PC-3 (cell line): ENCODE measurements around the gene PDZD7. TPM values are rescaled to one million over a fixed set of nuclear protein-coding genes. Genes with fewer than 3 reads are reported as not detected.
A peak's percentile ranks its signal among the peaks of the same experiment; 100 is the strongest.

Experiments used
- ATAC-seq: fragments of 200-7000 bp; cut with Tn5 transposase; 2 replicates; pipeline ENCODE4 v1.9.1; 2020; ENCODE audit warnings: mild to moderate bottlenecking, moderate library complexity
- BruUV-seq: library from RNA; stranded (reverse); fragments of 400-500 nt; replicated peaks from 2 replicates; lab custom pipeline; 2021; lab: Mats Ljungman, UMichigan
- CTCF ChIA-PET: fragments of 300-600 bp; sonication (Branson Sonifier 250); formaldehyde crosslinking; loops from one replicate; lab custom pipeline; 2022; ENCODE audit warnings: antibody characterized with exemption; lab: Charles Lee
- POLR2A ChIA-PET: fragments of 300-600 bp; sonication (Branson Sonifier 250); formaldehyde crosslinking; loops from one replicate; lab custom pipeline; 2022; ENCODE audit warnings: antibody characterized with exemption; ENCODE audit not compliant: unreplicated experiment; lab: Charles Lee
- DNase-seq: peaks from one replicate; pipeline ENCODE4 v3.0.0-alpha.2; 2015
- H2AFZ ChIP-seq: fragments of 300-600 bp; sonication (generic); 2 replicates; pipeline ENCODE4 v1.6.0; 2016; ENCODE audit warnings: antibody characterized with exemption, low read length
- H3F3A ChIP-seq: fragments of 300-600 bp; sonication (generic); one replicate; pipeline ENCODE4 v1.6.0; 2017; ENCODE audit warnings: antibody characterized with exemption, low read length, control low read depth, mild to moderate bottlenecking; ENCODE audit not compliant: unreplicated experiment
- H3K27ac ChIP-seq: fragments of 300-600 bp; sonication (generic); 2 replicates; pipeline ENCODE4 v1.5.1; 2016; ENCODE audit warnings: mild to moderate bottlenecking, low read length
- H3K27me3 ChIP-seq: fragments of 300-600 bp; sonication (generic); 2 replicates; pipeline ENCODE4 v1.6.1; 2016; ENCODE audit warnings: low read length, mixed read lengths
- H3K36me3 ChIP-seq: fragments of 300-600 bp; sonication (generic); 2 replicates; pipeline ENCODE4 v1.6.1; 2016; ENCODE audit warnings: low read depth, mixed run types, low read length, mixed read lengths
- H3K4me1 ChIP-seq: fragments of 300-600 bp; sonication (generic); 2 replicates; pipeline ENCODE4 v1.5.1; 2016; ENCODE audit warnings: low read length; ENCODE audit not compliant: insufficient read depth
- H3K4me2 ChIP-seq: fragments of 300-600 bp; sonication (generic); 2 replicates; pipeline ENCODE4 v1.6.0; 2016; ENCODE audit warnings: low read length
- H3K4me3 ChIP-seq: fragments of 300-600 bp; sonication (generic); 2 replicates; pipeline ENCODE4 v1.5.1; 2016; ENCODE audit warnings: mild to moderate bottlenecking, low read length, mixed read lengths
- H3K79me2 ChIP-seq: fragments of 300-600 bp; sonication (generic); 2 replicates; pipeline ENCODE4 v1.6.1; 2017; ENCODE audit warnings: low read length, mixed read lengths
- H3K9ac ChIP-seq: fragments of 300-600 bp; sonication (generic); 2 replicates; pipeline ENCODE4 v1.6.0; 2016; ENCODE audit warnings: mild to moderate bottlenecking, low read length
- H3K9me2 ChIP-seq: fragments of 300-600 bp; sonication (generic); replicated peaks from 2 replicates; pipeline ENCODE4 v1.6.1; 2016; ENCODE audit warnings: mixed run types, low read length, mixed read lengths
- H3K9me3 ChIP-seq: fragments of 300-600 bp; sonication (generic); 2 replicates; pipeline ENCODE4 v1.6.1; 2016; ENCODE audit warnings: low read length, mixed read lengths
- H4K20me1 ChIP-seq: fragments of 300-600 bp; sonication (generic); 2 replicates; pipeline ENCODE4 v1.6.1; 2016; ENCODE audit warnings: low read length, mixed read lengths
- EZH2 ChIP-seq: fragments of 300-600 bp; sonication (generic); IDR thresholded peaks from one replicate; pipeline ENCODE4 v1.6.1; 2017; ENCODE audit warnings: antibody characterized with exemption, mild to moderate bottlenecking, low read length; ENCODE audit not compliant: unreplicated experiment
- EZH2phosphoT487 ChIP-seq: fragments of 300-600 bp; sonication (generic); IDR thresholded peaks from 2 replicates; pipeline ENCODE4 v1.6.1; 2018; ENCODE audit warnings: mild to moderate bottlenecking, antibody characterized with exemption, low read length, borderline replicate concordance
- intact Hi-C: fragments of 100-400 bp; cut with micrococcal nuclease; formaldehyde crosslinking; loops from 2 replicates; pipeline ENCODE4 v1.9.0; 2023
- total RNA-seq: library from RNA; depleted of rRNA; stranded (reverse); fragments of >200 nt; gene quantifications from 2 replicates; pipeline ENCODE4 v1.2.3, GENCODE V29; 2014
- TF ChIP-seq, protein P1 (sequence below): fragments of 300-600 bp; sonication (generic); conservative IDR thresholded peaks from 2 replicates; pipeline ENCODE4 v1.5.1; 2017; ENCODE audit warnings: antibody characterized with exemption, low read depth, mild to moderate bottlenecking, low read length

The PDZD7 gene
- total RNA-seq, 1 experiment from 2014 or later = 2.8 TPM

- H3K27me3 ChIP-seq = no peaks in the 10 kb centered on the region
- H3F3A ChIP-seq = no peaks in the 10 kb centered on the region
- H3K4me1 ChIP-seq = peaks cover 36% of the 10 kb centered on the region
- H3K9me2 ChIP-seq = no peaks in the 10 kb centered on the region
- peak overlapping the region; percentile 99 for H3K4me2 ChIP-seq
- BruUV-seq = no TSS peak
- H4K20me1 ChIP-seq = no peaks in the 10 kb centered on the region
- peak overlapping the region; percentile 76 for H3K27ac ChIP-seq
- peaks cover 40% of the 10 kb centered on the region for H3K79me2 ChIP-seq
- H3K9ac ChIP-seq = peak overlapping the region; percentile 95
- no peaks in the 10 kb centered on the region for H3K36me3 ChIP-seq
- H3K4me3 ChIP-seq = peak overlapping the region; percentile 88
- no peaks in the 10 kb centered on the region for H3K9me3 ChIP-seq
- CTCF ChIA-PET = interaction anchor here (1.2 to 1.5 kb wide), 2 partner anchors 12 to 16 kb away, joined by 15 to 16 read pairs; no protein-coding TSS in a partner anchor
- intact Hi-C loops = loop anchor here (1.0 kb wide), 1 partner anchor 14 kb away; no protein-coding TSS in a partner anchor
- no peak for TF ChIP-seq EZH2
- TF ChIP-seq, protein P1, sequence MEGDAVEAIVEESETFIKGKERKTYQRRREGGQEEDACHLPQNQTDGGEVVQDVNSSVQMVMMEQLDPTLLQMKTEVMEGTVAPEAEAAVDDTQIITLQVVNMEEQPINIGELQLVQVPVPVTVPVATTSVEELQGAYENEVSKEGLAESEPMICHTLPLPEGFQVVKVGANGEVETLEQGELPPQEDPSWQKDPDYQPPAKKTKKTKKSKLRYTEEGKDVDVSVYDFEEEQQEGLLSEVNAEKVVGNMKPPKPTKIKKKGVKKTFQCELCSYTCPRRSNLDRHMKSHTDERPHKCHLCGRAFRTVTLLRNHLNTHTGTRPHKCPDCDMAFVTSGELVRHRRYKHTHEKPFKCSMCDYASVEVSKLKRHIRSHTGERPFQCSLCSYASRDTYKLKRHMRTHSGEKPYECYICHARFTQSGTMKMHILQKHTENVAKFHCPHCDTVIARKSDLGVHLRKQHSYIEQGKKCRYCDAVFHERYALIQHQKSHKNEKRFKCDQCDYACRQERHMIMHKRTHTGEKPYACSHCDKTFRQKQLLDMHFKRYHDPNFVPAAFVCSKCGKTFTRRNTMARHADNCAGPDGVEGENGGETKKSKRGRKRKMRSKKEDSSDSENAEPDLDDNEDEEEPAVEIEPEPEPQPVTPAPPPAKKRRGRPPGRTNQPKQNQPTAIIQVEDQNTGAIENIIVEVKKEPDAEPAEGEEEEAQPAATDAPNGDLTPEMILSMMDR = peak; percentile 66
- TF ChIP-seq EZH2phosphoT487 = no peak
- peak; percentile 64 for DNase-seq
- ATAC-seq = peak; percentile 38
- H2AFZ ChIP-seq = peak overlapping the region; percentile 91
- POLR2A ChIA-PET = no interaction called here
Observed at GRCh38 chr10:100998991-100999741, 31.8 kb downstream of the PDZD7 start.

- DNase-seq = peak; percentile 63
- intact Hi-C loops = loop anchor here (1.0 kb wide), 1 partner anchor 15 kb away; no protein-coding TSS in a partner anchor
Observed at GRCh38 chr10:100998183-100998990, 32.5 kb downstream of the PDZD7 start.

More at GRCh38 chr10:100998183-100998990, 32.5 kb downstream of the PDZD7 start:
- Histone ChIP-seq H3K4me1 (peaks cover 36% of the 10 kb centered on the region), H3K9me3 (no peaks in the 10 kb centered on the region), H4K20me1 (no peaks in the 10 kb centered on the region), H3K27ac (peak overlapping the region; percentile 76), H3K4me3 (peak overlapping the region; percentile 88), H3K27me3 (no peaks in the 10 kb centered on the region), H3F3A (no peaks in the 10 kb centered on the region), H3K9me2 (no peaks in the 10 kb centered on the region), H3K36me3 (no peaks in the 10 kb centered on the region; the same call in 1 of the 2 replicates), H2AFZ (peak overlapping the region; percentile 91), H3K79me2 (peaks cover 40% of the 10 kb centered on the region), H3K4me2 (peak overlapping the region; percentile 99), H3K9ac (peak overlapping the region; percentile 95)
- CTCF ChIA-PET = interaction anchor here (0.7 to 1.5 kb wide), 3 partner anchors 13 to 55 kb away, joined by 4 to 16 read pairs (median 15); no protein-coding TSS in a partner anchor
- peak; percentile 14 for ATAC-seq
- no peak for TF ChIP-seq EZH2phosphoT487
- TF ChIP-seq EZH2 = no peak
- TF ChIP-seq, protein P1 = no peak
- TSS peak; percentile 50 for BruUV-seq
- POLR2A ChIA-PET = no interaction called here
